ENCODE data around the gene DNAJB8.

DNAJB8 gene

GRCh38 chr3:128431803-128432300, 34.8 kb downstream of the DNAJB8 start:
- Histone ChIP-seq H3K9me3 (ENCODE audit: control extremely low read depth in 1 of 5, control insufficient read depth in 4 of 5, insufficient read depth in 2 of 5, low read depth in 1 of 5, low read length in 4 of 5) (no peaks in the 10 kb centered on the region), H3K27ac (ENCODE audit: insufficient read depth in 1 of 2, low read depth in 1 of 2, low read length in 2 of 2, poor library complexity in 1 of 2, severe bottlenecking in 2 of 2) (no peak overlapping the region), H3K27me3 (replicated peaks in 2 of 5; ENCODE audit: control insufficient read depth in 4 of 5, insufficient read depth in 5 of 5, low read length in 4 of 5) (peaks cover 0 to 32% (median 11%) of the 10 kb centered on the region in 5 experiments), H3K36me3 (ENCODE audit: control insufficient read depth in 4 of 4, insufficient read depth in 4 of 4, low read length in 3 of 4) (no peaks in the 10 kb centered on the region), H3K4me3 (ENCODE audit: control insufficient read depth in 1 of 7, extremely low read depth in 1 of 7, insufficient read depth in 4 of 7, low read depth in 2 of 7, low read length in 6 of 7) (peak overlapping the region in 1 of 7 experiments; percentile 57), H3K4me1 (ENCODE audit: control extremely low read depth in 1 of 4, control insufficient read depth in 4 of 4, insufficient read depth in 4 of 4, low read length in 3 of 4) (peaks cover 0 to 13% (median 9%) of the 10 kb centered on the region in 4 experiments)
- ChIA-PET POLR2A (no interaction called here), CTCF (interaction anchor here (1.0 to 5.3 kb wide), 5 partner anchors 11 to 153 kb away, joined by 3 to 31 read pairs (median 18); partner anchors contain the start of gene GATA2)
- WGBS (ENCODE audit: insufficient coverage): 86% methylated on average over 10 of the region's 13 CpGs
- DNase-seq: no peak

- no peak for DNase-seq
- Histone ChIP-seq H3K9me3 (ENCODE audit: control extremely low read depth in 1 of 5, control insufficient read depth in 4 of 5, insufficient read depth in 2 of 5, low read depth in 1 of 5, low read length in 4 of 5) (no peaks in the 10 kb centered on the region), H3K4me3 (ENCODE audit: control insufficient read depth in 1 of 7, extremely low read depth in 1 of 7, insufficient read depth in 4 of 7, low read depth in 2 of 7, low read length in 6 of 7) (no peak overlapping the region), H3K4me1 (ENCODE audit: control extremely low read depth in 1 of 4, control insufficient read depth in 4 of 4, insufficient read depth in 4 of 4, low read length in 3 of 4) (peaks cover 0 to 18% (median 15%) of the 10 kb centered on the region in 4 experiments), H3K27ac (ENCODE audit: insufficient read depth in 1 of 2, low read depth in 1 of 2, low read length in 2 of 2, poor library complexity in 1 of 2, severe bottlenecking in 2 of 2) (no peak overlapping the region), H3K27me3 (replicated peaks in 2 of 5; ENCODE audit: control insufficient read depth in 4 of 5, insufficient read depth in 5 of 5, low read length in 4 of 5) (peaks cover 0 to 32% (median 11%) of the 10 kb centered on the region in 5 experiments), H3K36me3 (ENCODE audit: control insufficient read depth in 4 of 4, insufficient read depth in 4 of 4, low read length in 3 of 4) (no peaks in the 10 kb centered on the region)
- ChIA-PET POLR2A (no interaction called here), CTCF (interaction anchor here (0.8 to 1.0 kb wide), 3 partner anchors 8 to 154 kb away, joined by 3 read pairs; no protein-coding TSS in a partner anchor)
- WGBS (ENCODE audit: insufficient coverage): 86% methylated on average over 6 of the region's 8 CpGs
Measured at GRCh38 chr3:128430731-128431130, 36.0 kb downstream of the DNAJB8 start.

- DNase-seq: no peak
- H3K36me3 ChIP-seq (ENCODE audit: control insufficient read depth in 4 of 4, insufficient read depth in 4 of 4, low read length in 3 of 4): no peaks in the 10 kb centered on the region
- H3K27ac ChIP-seq (ENCODE audit: insufficient read depth in 1 of 2, low read depth in 1 of 2, low read length in 2 of 2, poor library complexity in 1 of 2, severe bottlenecking in 2 of 2): no peak overlapping the region
- ChIA-PET POLR2A (no interaction called here), CTCF (interaction anchor here (0.9 to 1.5 kb wide), 3 partner anchors 52 to 179 kb away, joined by 3 to 4 read pairs (median 4); no protein-coding TSS in a partner anchor)
- 94% methylated on average over 10 of the region's 10 CpGs for WGBS (ENCODE audit: insufficient coverage)
- no peak overlapping the region for H3K4me3 ChIP-seq (ENCODE audit: control insufficient read depth in 1 of 7, extremely low read depth in 1 of 7, insufficient read depth in 4 of 7, low read depth in 2 of 7, low read length in 6 of 7)
- no peaks in the 10 kb centered on the region for H3K9me3 ChIP-seq (ENCODE audit: control extremely low read depth in 1 of 5, control insufficient read depth in 4 of 5, insufficient read depth in 2 of 5, low read depth in 1 of 5, low read length in 4 of 5)
- peaks cover 0 to 32% (median 11%) of the 10 kb centered on the region in 5 experiments for H3K27me3 ChIP-seq (replicated peaks in 2 of 5; ENCODE audit: control insufficient read depth in 4 of 5, insufficient read depth in 5 of 5, low read length in 4 of 5)
- H3K4me1 ChIP-seq (ENCODE audit: control extremely low read depth in 1 of 4, control insufficient read depth in 4 of 4, insufficient read depth in 4 of 4, low read length in 3 of 4): peaks cover 0 to 18% (median 15%) of the 10 kb centered on the region in 4 experiments
Measured at GRCh38 chr3:128430301-128430700, 36.4 kb downstream of the DNAJB8 start.

- Histone ChIP-seq H3K9me3 (ENCODE audit: control extremely low read depth in 1 of 5, control insufficient read depth in 4 of 5, insufficient read depth in 2 of 5, low read depth in 1 of 5, low read length in 4 of 5) (no peaks in the 10 kb centered on the region), H3K4me1 (ENCODE audit: control extremely low read depth in 1 of 4, control insufficient read depth in 4 of 4, insufficient read depth in 4 of 4, low read length in 3 of 4) (peaks cover 0 to 18% (median 15%) of the 10 kb centered on the region in 4 experiments), H3K36me3 (ENCODE audit: control insufficient read depth in 4 of 4, insufficient read depth in 4 of 4, low read length in 3 of 4) (no peaks in the 10 kb centered on the region), H3K27ac (ENCODE audit: insufficient read depth in 1 of 2, low read depth in 1 of 2, low read length in 2 of 2, poor library complexity in 1 of 2, severe bottlenecking in 2 of 2) (no peak overlapping the region), H3K4me3 (ENCODE audit: control insufficient read depth in 1 of 7, extremely low read depth in 1 of 7, insufficient read depth in 4 of 7, low read depth in 2 of 7, low read length in 6 of 7) (no peak overlapping the region), H3K27me3 (replicated peaks in 2 of 5; ENCODE audit: control insufficient read depth in 4 of 5, insufficient read depth in 5 of 5, low read length in 4 of 5) (peaks cover 0 to 32% (median 11%) of the 10 kb centered on the region in 5 experiments)
- DNase-seq: no peak
- ChIA-PET POLR2A (no interaction called here), CTCF (interaction anchor here (0.9 to 1.5 kb wide), 4 partner anchors 53 to 179 kb away, joined by 3 to 6 read pairs (median 4); no protein-coding TSS in a partner anchor)
- WGBS (ENCODE audit: insufficient coverage): 98% methylated on average over 6 of the region's 8 CpGs
Measured at GRCh38 chr3:128429751-128430150, 36.9 kb downstream of the DNAJB8 start.

GRCh38 chr3:128429275-128429674, 37.4 kb downstream of the DNAJB8 start:
- Histone ChIP-seq H3K27me3 (replicated peaks in 2 of 5; ENCODE audit: control insufficient read depth in 4 of 5, insufficient read depth in 5 of 5, low read length in 4 of 5) (peaks cover 0 to 32% (median 11%) of the 10 kb centered on the region in 5 experiments), H3K4me3 (ENCODE audit: control insufficient read depth in 1 of 7, extremely low read depth in 1 of 7, insufficient read depth in 4 of 7, low read depth in 2 of 7, low read length in 6 of 7) (no peak overlapping the region), H3K36me3 (ENCODE audit: control insufficient read depth in 4 of 4, insufficient read depth in 4 of 4, low read length in 3 of 4) (no peaks in the 10 kb centered on the region), H3K27ac (ENCODE audit: insufficient read depth in 1 of 2, low read depth in 1 of 2, low read length in 2 of 2, poor library complexity in 1 of 2, severe bottlenecking in 2 of 2) (no peak overlapping the region), H3K9me3 (ENCODE audit: control extremely low read depth in 1 of 5, control insufficient read depth in 4 of 5, insufficient read depth in 2 of 5, low read depth in 1 of 5, low read length in 4 of 5) (no peaks in the 10 kb centered on the region), H3K4me1 (ENCODE audit: control extremely low read depth in 1 of 4, control insufficient read depth in 4 of 4, insufficient read depth in 4 of 4, low read length in 3 of 4) (peaks cover 0 to 18% (median 15%) of the 10 kb centered on the region in 4 experiments)
- POLR2A ChIA-PET: no interaction called here
- DNase-seq: no peak
- CTCF ChIA-PET: interaction anchor here (1.3 to 6.2 kb wide), 3 partner anchors 61 to 180 kb away, joined by 4 to 63 read pairs (median 6); no protein-coding TSS in a partner anchor
- WGBS (ENCODE audit: insufficient coverage): 100% methylated on average over 11 of the region's 15 CpGs

GRCh38 chr3:128427872-128428822, 38.5 kb downstream of the DNAJB8 start:
- no peaks in the 10 kb centered on the region for H3K9me3 ChIP-seq (ENCODE audit: control extremely low read depth in 1 of 5, control insufficient read depth in 4 of 5, insufficient read depth in 2 of 5, low read depth in 1 of 5, low read length in 4 of 5)
- peaks cover 0 to 22% (median 3%) of the 10 kb centered on the region in 5 experiments for H3K27me3 ChIP-seq (replicated peaks in 2 of 5; ENCODE audit: control insufficient read depth in 4 of 5, insufficient read depth in 5 of 5, low read length in 4 of 5)
- 96% methylated on average over 18 of the region's 19 CpGs for WGBS (ENCODE audit: insufficient coverage)
- CTCF ChIA-PET: interaction anchor here (1.0 to 6.2 kb wide), 15 partner anchors 8 to 159 kb away, joined by 3 to 63 read pairs (median 6); partner anchors contain the start of gene GATA2
- no peaks in the 10 kb centered on the region for H3K36me3 ChIP-seq (ENCODE audit: control insufficient read depth in 4 of 4, insufficient read depth in 4 of 4, low read length in 3 of 4)
- peaks cover 0 to 21% (median 18%) of the 10 kb centered on the region in 4 experiments for H3K4me1 ChIP-seq (ENCODE audit: control extremely low read depth in 1 of 4, control insufficient read depth in 4 of 4, insufficient read depth in 4 of 4, low read length in 3 of 4)
- H3K4me3 ChIP-seq (ENCODE audit: control insufficient read depth in 1 of 7, extremely low read depth in 1 of 7, insufficient read depth in 4 of 7, low read depth in 2 of 7, low read length in 6 of 7): no peak overlapping the region
- no peak for DNase-seq
- no peak overlapping the region for H3K27ac ChIP-seq (ENCODE audit: insufficient read depth in 1 of 2, low read depth in 1 of 2, low read length in 2 of 2, poor library complexity in 1 of 2, severe bottlenecking in 2 of 2)
- POLR2A ChIA-PET: no interaction called here

Measured in common myeloid progenitor, CD34-positive (primary cell).